HepG2 (cell line): ENCODE results near the gene RILP. TPM values are rescaled to one million over a fixed set of nuclear protein-coding genes. Genes with fewer than 3 reads are reported as not detected.
A peak's percentile ranks its signal among the peaks of the same experiment; 100 is the strongest.

Experiments
- CC2D1A ChIP-seq: sonication (generic); formaldehyde crosslinking; IDR thresholded peaks from 2 replicates; pipeline ENCODE4 v1.8.1; 2023; ENCODE audit warnings: mild to moderate bottlenecking, missing genetic modification reagents
- CSRNP1 ChIP-seq: sonication (generic); formaldehyde crosslinking; IDR thresholded peaks from 2 replicates; pipeline ENCODE4 v1.8.1; 2023; ENCODE audit warnings: mild to moderate bottlenecking, missing genetic modification reagents
- KAT8 ChIP-seq: IDR thresholded peaks from 2 replicates; pipeline ENCODE4 v1.6.1; 2016; ENCODE audit warnings: missing genetic modification reagents, missing compliant biosample characterization
- KMT2B ChIP-seq: IDR thresholded peaks from 2 replicates; pipeline ENCODE4 v1.6.1; 2016; ENCODE audit warnings: missing genetic modification reagents, missing compliant biosample characterization
- MLLT10 ChIP-seq: sonication (generic); formaldehyde crosslinking; IDR thresholded peaks from 2 replicates; pipeline ENCODE4 v1.4.0; 2020; ENCODE audit warnings: missing genetic modification reagents
- RARA ChIP-seq: IDR thresholded peaks from 2 replicates; pipeline ENCODE4 v1.6.1; 2016; ENCODE audit warnings: missing genetic modification reagents, missing compliant biosample characterization
- RBAK ChIP-seq: sonication (generic); formaldehyde crosslinking; IDR thresholded peaks from 2 replicates; pipeline ENCODE4 v1.5.1; 2020; ENCODE audit warnings: mild to moderate bottlenecking, missing genetic modification reagents
- SNAI1 ChIP-seq: sonication (generic); formaldehyde crosslinking; IDR thresholded peaks from 2 replicates; pipeline ENCODE4 v1.5.0; 2020; ENCODE audit warnings: mild to moderate bottlenecking, missing genetic modification reagents, borderline replicate concordance
- SPEN ChIP-seq: sonication (generic); formaldehyde crosslinking; IDR thresholded peaks from 2 replicates; pipeline ENCODE4 v1.5.1; 2020; ENCODE audit warnings: low read depth, mild to moderate bottlenecking, missing genetic modification reagents
- TAF1 ChIP-seq: sonication (generic); formaldehyde crosslinking; IDR thresholded peaks from 2 replicates; pipeline ENCODE4 v1.4.0; 2020; ENCODE audit warnings: missing genetic modification reagents
- U2AF1 ChIP-seq: fragments of 200-400 bp; formaldehyde crosslinking; optimal IDR thresholded peaks from 2 replicates; pipeline ENCODE3; 2017; ENCODE audit warnings: mild to moderate bottlenecking, low read depth, low read length
- ZBTB14 ChIP-seq: sonication (generic); formaldehyde crosslinking; IDR thresholded peaks from 2 replicates; pipeline ENCODE4 v1.4.0; 2020; ENCODE audit warnings: missing genetic modification reagents
- ZFP82 ChIP-seq: sonication (generic); formaldehyde crosslinking; IDR thresholded peaks from 2 replicates; pipeline ENCODE4 v1.5.1; 2020; ENCODE audit warnings: mild to moderate bottlenecking, missing genetic modification reagents, borderline replicate concordance
- ZNF263 ChIP-seq: sonication (generic); formaldehyde crosslinking; IDR thresholded peaks from 2 replicates; pipeline ENCODE4 v1.4.0; 2020; ENCODE audit warnings: missing genetic modification reagents
- ZNF432 ChIP-seq: sonication (generic); formaldehyde crosslinking; IDR thresholded peaks from 2 replicates; pipeline ENCODE4 v1.5.0; 2020; ENCODE audit warnings: missing genetic modification reagents, mild to moderate bottlenecking, borderline replicate concordance
- ZNF44 ChIP-seq: sonication (generic); formaldehyde crosslinking; IDR thresholded peaks from 2 replicates; pipeline ENCODE4 v1.5.1; 2020; ENCODE audit warnings: mild to moderate bottlenecking, missing genetic modification reagents
- ZNF605 ChIP-seq: sonication (generic); formaldehyde crosslinking; IDR thresholded peaks from 2 replicates; pipeline ENCODE4 v1.8.0; 2022; ENCODE audit warnings: mild to moderate bottlenecking, missing genetic modification reagents
- ZNF7 ChIP-seq: IDR thresholded peaks from 2 replicates; pipeline ENCODE4 v1.6.1; 2016; ENCODE audit warnings: missing biosample characterization, missing genetic modification reagents
- ZSCAN31 ChIP-seq: sonication (generic); formaldehyde crosslinking; IDR thresholded peaks from 2 replicates; pipeline ENCODE4 v1.5.0; 2020; ENCODE audit warnings: low read depth, mild to moderate bottlenecking, missing genetic modification reagents
- polyA plus RNA-seq, 8 experiments: library from polyadenylated mRNA; depleted of rRNA in 3 of 8; stranded (reverse) in 7 of 8; unstranded in 1 of 8; fragments of >200 nt; fragmentation: Illumina TruSeq in 4 of 8; extraction: Trizol in 4 of 8; gene quantifications; 2 replicates each; pipeline versions ENCODE4 v1.2.1 to v1.2.3, GENCODE V29; 2011 to 2016; ENCODE audit warnings: low read depth in 4 of 8, missing spikeins in 1 of 8, mixed read lengths in 1 of 8; ENCODE audit not compliant: insufficient read depth in 1 of 8
- total RNA-seq, 5 experiments: library from RNA; depleted of rRNA; stranded (reverse); fragments of >200 nt; fragmentation: Illumina TruSeq; extraction: Trizol; gene quantifications; 2 replicates each; pipeline ENCODE4 v1.2.3, GENCODE V29; 2016; ENCODE audit warnings: low read depth in 1 of 5
- TF ChIP-seq, protein P1 (sequence below): sonication (generic); formaldehyde crosslinking; IDR thresholded peaks from 2 replicates; pipeline ENCODE4 v1.5.0; 2020; ENCODE audit warnings: missing genetic modification reagents
- TF ChIP-seq, protein P2 (sequence below): sonication (generic); formaldehyde crosslinking; IDR thresholded peaks from 2 replicates; pipeline ENCODE4 v1.8.0; 2022; ENCODE audit warnings: missing genetic modification reagents, mild to moderate bottlenecking, inconsistent platforms, borderline replicate concordance
- TF ChIP-seq, protein P3 (sequence below): fragments of 450-650 bp; IDR thresholded peaks from 2 replicates; pipeline ENCODE4 v1.6.1; 2016
- TF ChIP-seq, protein P4 (sequence below): sonication (generic); formaldehyde crosslinking; IDR thresholded peaks from 2 replicates; pipeline ENCODE4 v1.8.0; 2022; ENCODE audit warnings: mild to moderate bottlenecking, missing genetic modification reagents

RILP gene
- total and polyA plus RNA-seq, 2 of the 13 experiments (the other 11 are each of a cell fraction or from before 2014, with no cell fraction given), result 6.6 to 8.1 TPM

- TF ChIP-seq SNAI1, result no peak
- no peak for TF ChIP-seq ZBTB14 (CRISPR knock-in tag)
- no peak for TF ChIP-seq ZNF44 (CRISPR knock-in tag)
- TF ChIP-seq ZNF605 (CRISPR knock-in tag), result peak; percentile 90
- no peak for TF ChIP-seq ZFP82 (CRISPR knock-in tag)
- no peak; the same call in 1 of the 2 replicates for TF ChIP-seq ZSCAN31 (CRISPR knock-in tag)
- TF ChIP-seq, protein P1, sequence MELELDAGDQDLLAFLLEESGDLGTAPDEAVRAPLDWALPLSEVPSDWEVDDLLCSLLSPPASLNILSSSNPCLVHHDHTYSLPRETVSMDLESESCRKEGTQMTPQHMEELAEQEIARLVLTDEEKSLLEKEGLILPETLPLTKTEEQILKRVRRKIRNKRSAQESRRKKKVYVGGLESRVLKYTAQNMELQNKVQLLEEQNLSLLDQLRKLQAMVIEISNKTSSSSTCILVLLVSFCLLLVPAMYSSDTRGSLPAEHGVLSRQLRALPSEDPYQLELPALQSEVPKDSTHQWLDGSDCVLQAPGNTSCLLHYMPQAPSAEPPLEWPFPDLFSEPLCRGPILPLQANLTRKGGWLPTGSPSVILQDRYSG, result no peak
- 0 out of 2 replicates have a peak, but pooled peaks have one; percentile 27 for TF ChIP-seq RBAK (CRISPR knock-in tag)
- TF ChIP-seq CSRNP1, result peak; percentile 57; the same call in 1 of the 2 replicates
- TF ChIP-seq U2AF1, result no peak
- TF ChIP-seq, protein P2, sequence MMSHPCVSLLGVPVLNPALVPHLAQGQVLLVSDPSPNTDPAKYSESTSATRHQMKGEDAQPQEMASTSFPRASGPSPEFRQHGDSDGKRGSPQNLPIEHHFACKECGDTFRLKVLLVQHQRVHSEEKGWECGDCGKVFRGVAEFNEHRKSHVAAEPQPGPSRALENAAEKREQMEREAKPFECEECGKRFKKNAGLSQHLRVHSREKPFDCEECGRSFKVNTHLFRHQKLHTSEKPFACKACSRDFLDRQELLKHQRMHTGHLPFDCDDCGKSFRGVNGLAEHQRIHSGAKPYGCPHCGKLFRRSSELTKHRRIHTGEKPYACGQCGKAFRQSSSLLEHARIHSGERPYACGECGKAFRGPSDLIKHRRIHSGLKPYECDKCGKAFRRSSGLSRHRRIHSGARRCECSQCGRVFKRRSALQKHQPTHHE, result no peak
- 0 out of 2 replicates have a peak, but pooled peaks have one; percentile 27 for TF ChIP-seq KMT2B
- no peak for TF ChIP-seq CC2D1A (CRISPR knock-in tag)
- TF ChIP-seq TAF1 (CRISPR knock-in tag), result peak; percentile 37; the same call in 1 of the 2 replicates
- no peak for TF ChIP-seq ZNF7 (CRISPR knock-in tag)
- TF ChIP-seq SPEN (CRISPR knock-in tag), result peak; percentile 19; the same call in 1 of the 2 replicates
- TF ChIP-seq, protein P3, sequence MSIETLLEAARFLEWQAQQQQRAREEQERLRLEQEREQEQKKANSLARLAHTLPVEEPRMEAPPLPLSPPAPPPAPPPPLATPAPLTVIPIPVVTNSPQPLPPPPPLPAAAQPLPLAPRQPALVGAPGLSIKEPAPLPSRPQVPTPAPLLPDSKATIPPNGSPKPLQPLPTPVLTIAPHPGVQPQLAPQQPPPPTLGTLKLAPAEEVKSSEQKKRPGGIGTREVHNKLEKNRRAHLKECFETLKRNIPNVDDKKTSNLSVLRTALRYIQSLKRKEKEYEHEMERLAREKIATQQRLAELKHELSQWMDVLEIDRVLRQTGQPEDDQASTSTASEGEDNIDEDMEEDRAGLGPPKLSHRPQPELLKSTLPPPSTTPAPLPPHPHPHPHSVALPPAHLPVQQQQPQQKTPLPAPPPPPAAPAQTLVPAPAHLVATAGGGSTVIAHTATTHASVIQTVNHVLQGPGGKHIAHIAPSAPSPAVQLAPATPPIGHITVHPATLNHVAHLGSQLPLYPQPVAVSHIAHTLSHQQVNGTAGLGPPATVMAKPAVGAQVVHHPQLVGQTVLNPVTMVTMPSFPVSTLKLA, result no peak
- no peak for TF ChIP-seq ZNF263
- TF ChIP-seq KAT8 (CRISPR knock-in tag), result peak; percentile 75
- no peak for TF ChIP-seq MLLT10 (CRISPR knock-in tag)
- TF ChIP-seq, protein P4, sequence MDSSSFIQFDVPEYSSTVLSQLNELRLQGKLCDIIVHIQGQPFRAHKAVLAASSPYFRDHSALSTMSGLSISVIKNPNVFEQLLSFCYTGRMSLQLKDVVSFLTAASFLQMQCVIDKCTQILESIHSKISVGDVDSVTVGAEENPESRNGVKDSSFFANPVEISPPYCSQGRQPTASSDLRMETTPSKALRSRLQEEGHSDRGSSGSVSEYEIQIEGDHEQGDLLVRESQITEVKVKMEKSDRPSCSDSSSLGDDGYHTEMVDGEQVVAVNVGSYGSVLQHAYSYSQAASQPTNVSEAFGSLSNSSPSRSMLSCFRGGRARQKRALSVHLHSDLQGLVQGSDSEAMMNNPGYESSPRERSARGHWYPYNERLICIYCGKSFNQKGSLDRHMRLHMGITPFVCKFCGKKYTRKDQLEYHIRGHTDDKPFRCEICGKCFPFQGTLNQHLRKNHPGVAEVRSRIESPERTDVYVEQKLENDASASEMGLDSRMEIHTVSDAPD (CRISPR knock-in tag), result no peak
- no peak for TF ChIP-seq ZNF432 (CRISPR knock-in tag)
- TF ChIP-seq RARA (CRISPR knock-in tag), result peak; percentile 89
Observed at GRCh38 chr17:1597861-1598342, 51.8 kb downstream of the RILP start (continued).
